GM23248 (cell line): ENCODE data around the gene BCO2. TPM values are rescaled to one million over a fixed set of nuclear protein-coding genes. Genes with fewer than 3 reads are reported as not detected.

Source experiments
- DNase-seq: peaks from one replicate; pipeline ENCODE4 v3.0.0-alpha.2; 2015
- H2AFZ ChIP-seq: fragments of 200-600 bp; sonication (generic); 2 replicates; pipeline ENCODE4 v1.6.1; 2016; ENCODE audit warnings: antibody characterized with exemption
- H3F3A ChIP-seq: fragments of 200-600 bp; sonication (generic); 2 replicates; pipeline ENCODE4 v1.6.1; 2016; ENCODE audit warnings: mild to moderate bottlenecking, antibody characterized with exemption, mixed run types; ENCODE audit not compliant: insufficient read depth
- H3K27ac ChIP-seq: fragments of 200-600 bp; sonication (generic); 2 replicates; pipeline ENCODE4 v1.5.1; 2016; ENCODE audit warnings: mild to moderate bottlenecking
- H3K27me3 ChIP-seq: fragments of 200-600 bp; sonication (generic); replicated peaks from 2 replicates; pipeline ENCODE4 v1.6.1; 2016; ENCODE audit warnings: mild to moderate bottlenecking; ENCODE audit not compliant: insufficient read depth
- H3K36me3 ChIP-seq: fragments of 200-600 bp; sonication (generic); 2 replicates; pipeline ENCODE4 v1.6.1; 2016; ENCODE audit warnings: low read depth, mild to moderate bottlenecking
- H3K4me1 ChIP-seq: fragments of 200-600 bp; sonication (generic); 2 replicates; pipeline ENCODE4 v1.6.1; 2016; ENCODE audit warnings: mild to moderate bottlenecking; ENCODE audit not compliant: insufficient read depth
- H3K4me2 ChIP-seq: fragments of 200-600 bp; sonication (generic); one replicate; pipeline ENCODE4 v1.6.1; 2016; ENCODE audit warnings: mild to moderate bottlenecking; ENCODE audit not compliant: unreplicated experiment
- H3K4me3 ChIP-seq: fragments of 200-600 bp; sonication (generic); 2 replicates; pipeline ENCODE4 v1.5.1; 2016; ENCODE audit warnings: mild to moderate bottlenecking
- H3K79me2 ChIP-seq: fragments of 200-600 bp; sonication (generic); 2 replicates; pipeline ENCODE4 v1.6.1; 2016; ENCODE audit warnings: mild to moderate bottlenecking; ENCODE audit not compliant: insufficient read depth
- H3K9ac ChIP-seq: fragments of 200-600 bp; sonication (generic); 2 replicates; pipeline ENCODE4 v1.6.1; 2016; ENCODE audit warnings: mild to moderate bottlenecking
- H3K9me2 ChIP-seq: fragments of 200-600 bp; sonication (generic); 2 replicates; pipeline ENCODE4 v1.6.1; 2016; ENCODE audit warnings: mixed run types, mild to moderate bottlenecking, moderate library complexity; ENCODE audit not compliant: insufficient read depth
- H3K9me3 ChIP-seq: fragments of 200-600 bp; sonication (generic); one replicate; pipeline ENCODE4 v1.6.1; 2017; ENCODE audit warnings: low read depth
- H4K20me1 ChIP-seq: fragments of 200-600 bp; sonication (generic); 2 replicates; pipeline ENCODE4 v1.6.0; 2016; ENCODE audit not compliant: insufficient read depth
- EZH2 ChIP-seq: fragments of 200-600 bp; sonication (generic); IDR thresholded peaks from 2 replicates; pipeline ENCODE4 v1.6.1; 2018; ENCODE audit warnings: antibody characterized with exemption, mild to moderate bottlenecking; ENCODE audit not compliant: insufficient read depth, poor library complexity, severe bottlenecking
- EZH2phosphoT487 ChIP-seq: fragments of 200-600 bp; sonication (generic); IDR thresholded peaks from 2 replicates; pipeline ENCODE4 v1.6.1; 2018; ENCODE audit warnings: antibody characterized with exemption, moderate library complexity, mild to moderate bottlenecking, low read depth; ENCODE audit not compliant: insufficient read depth
- WGBS, 2 experiments: methylation state at CpG; one replicate each; pipeline ENCODE4 v1.1.6; 2015 to 2017; ENCODE audit warnings: low lambda C conversion rate in 2 of 2, low coverage in 1 of 2; ENCODE audit errors: missing lambda C conversion rate in 2 of 2; 5-methylcytosine and 5-hydroxymethylcytosine counted together
- in situ Hi-C: fragments of 300-500 bp; cut with MboI; formaldehyde crosslinking; loops from 2 replicates; pipeline ENCODE4 v1.15.0; 2020
- polyA plus RNA-seq: library from polyadenylated mRNA; unstranded; fragments of >200 nt; fragmentation: Nextera tagmentation; extraction: Ambion mirVana; gene quantifications from 2 replicates; pipeline ENCODE4 v1.2.1, GENCODE V29; 2016
- total RNA-seq: library from RNA; depleted of rRNA; stranded (reverse); fragments of >200 nt; shearing (Covaris generic); gene quantifications from 2 replicates; pipeline ENCODE4 v1.2.3, GENCODE V29; 2014

Gene BCO2
- total and polyA plus RNA-seq, 2 experiments from 2014 or later: 0.83 TPM; not detected in 1

GRCh38 chr11:112253605-112254242, 78.4 kb downstream of the BCO2 start:
- no peak for DNase-seq
- no peaks in the 10 kb centered on the region for H3K36me3 ChIP-seq
- H3K4me1 ChIP-seq: no peaks in the 10 kb centered on the region
- no peak overlapping the region for H3K27ac ChIP-seq
- in situ Hi-C loops: no loop called here
- 96 to 97% methylated on average over 3 of the region's 3 CpGs for WGBS, 2 experiments
- H4K20me1 ChIP-seq: no peaks in the 10 kb centered on the region
- H3K9me3 ChIP-seq: no peaks in the 10 kb centered on the region
- no peaks in the 10 kb centered on the region for H3K27me3 ChIP-seq
- no peak overlapping the region for H2AFZ ChIP-seq
- no peak overlapping the region for H3K4me3 ChIP-seq
- H3K9ac ChIP-seq: no peak overlapping the region
- no peaks in the 10 kb centered on the region for H3F3A ChIP-seq
- no peaks in the 10 kb centered on the region for H3K9me2 ChIP-seq
- H3K4me2 ChIP-seq: no peak overlapping the region
- H3K79me2 ChIP-seq: no peaks in the 10 kb centered on the region
- no peak for TF ChIP-seq EZH2
- no peak for TF ChIP-seq EZH2phosphoT487

GRCh38 chr11:112255067-112255720, 79.9 kb downstream of the BCO2 start:
- Histone ChIP-seq H3F3A (no peaks in the 10 kb centered on the region), H3K79me2 (no peaks in the 10 kb centered on the region), H4K20me1 (no peaks in the 10 kb centered on the region), H3K27ac (no peak overlapping the region), H3K36me3 (no peaks in the 10 kb centered on the region), H2AFZ (no peak overlapping the region), H3K9ac (no peak overlapping the region), H3K4me1 (no peaks in the 10 kb centered on the region), H3K9me3 (no peaks in the 10 kb centered on the region), H3K4me3 (no peak overlapping the region), H3K9me2 (no peaks in the 10 kb centered on the region), H3K4me2 (no peak overlapping the region), H3K27me3 (no peaks in the 10 kb centered on the region)
- in situ Hi-C loops: no loop called here
- WGBS, 2 experiments: 66 to 68% methylated on average over 15 of the region's 15 CpGs
- DNase-seq: peak; percentile 42
- no peak for TF ChIP-seq EZH2
- TF ChIP-seq EZH2phosphoT487: no peak

GRCh38 chr11:112260490-112260889, 85.2 kb downstream of the BCO2 start, which contains the start of gene PLET1:
Gene PLET1 (minus strand): TSS chr11:112260860. CDS start chr11:112260589, 271 bp downstream.
- no peak within 1 kb of the TSS for H3K27ac ChIP-seq
- 92 to 93% methylated on average over 2 of the region's 2 CpGs for WGBS, 2 experiments

GRCh38 chr11:112265659-112266409, 90.5 kb downstream of the BCO2 start:
- H3K9me3 ChIP-seq: no peaks in the 10 kb centered on the region
- no peaks in the 10 kb centered on the region for H3K36me3 ChIP-seq
- no peaks in the 10 kb centered on the region for H3F3A ChIP-seq
- H3K4me3 ChIP-seq: no peak overlapping the region
- H3K79me2 ChIP-seq: no peaks in the 10 kb centered on the region
- in situ Hi-C loops: no loop called here
- peak; percentile 22 for DNase-seq
- TF ChIP-seq EZH2phosphoT487 (no peak), EZH2 (no peak)
- H3K27me3 ChIP-seq: no peaks in the 10 kb centered on the region
- H3K4me1 ChIP-seq: no peaks in the 10 kb centered on the region; the same call in 1 of the 2 replicates
- 55 to 56% methylated on average over 11 of the region's 11 CpGs for WGBS, 2 experiments
- no peak overlapping the region for H3K9ac ChIP-seq
- no peaks in the 10 kb centered on the region for H4K20me1 ChIP-seq
- H3K4me2 ChIP-seq: no peak overlapping the region
- H2AFZ ChIP-seq: no peak overlapping the region
- H3K9me2 ChIP-seq: no peaks in the 10 kb centered on the region
- no peak overlapping the region for H3K27ac ChIP-seq

More at GRCh38 chr11:112260490-112260889, 85.2 kb downstream of the BCO2 start, which contains the start of gene PLET1:
- in situ Hi-C loops: no loop called here
- H3K4me2 ChIP-seq: no peak within 1 kb of the TSS
- H3K36me3 ChIP-seq: no peaks in the 10 kb centered on the region
- H3K9me2 ChIP-seq: no peaks in the 10 kb centered on the region
- H3K4me3 ChIP-seq: no peak within 1 kb of the TSS
- H3K4me1 ChIP-seq: no peaks in the 10 kb centered on the region
- H3K79me2 ChIP-seq: no peaks in the 10 kb centered on the region
- H3K27me3 ChIP-seq: no peaks in the 10 kb centered on the region
- H4K20me1 ChIP-seq: no peaks in the 10 kb centered on the region
- H3K9me3 ChIP-seq: no peaks in the 10 kb centered on the region
- no peak within 1 kb of the TSS for H2AFZ ChIP-seq
- TF ChIP-seq EZH2phosphoT487 (no peak), EZH2 (no peak)
- peak; percentile 7 for DNase-seq
- H3F3A ChIP-seq: no peaks in the 10 kb centered on the region
- H3K9ac ChIP-seq: no peak within 1 kb of the TSS
